CD4-positive, alpha-beta T cell (primary cell): ENCODE measurements around the gene CDCA8. TPM values are rescaled to one million over a fixed set of nuclear protein-coding genes. Genes with fewer than 3 reads are reported as not detected.
"Not testable (repeated sequence)": the region's sequence is repeated elsewhere in the genome, so short reads cannot be mapped to it uniquely, and the experiment has no call there.

Experiments
- ATAC-seq: fragments of 200-7000 bp; cut with Tn5 transposase; one replicate; pipeline ENCODE4 v1.10.0; 2022; ENCODE audit warnings: mild to moderate bottlenecking; ENCODE audit not compliant: poor library complexity
- CTCF ChIA-PET: fragments of 350-600 bp; sonication (Branson Sonifier 250); formaldehyde crosslinking; loops from one replicate; lab custom pipeline; 2021; ENCODE audit warnings: antibody characterized with exemption, inconsistent platforms; lab: Charles Lee
- POLR2A ChIA-PET: fragments of 350-600 bp; sonication (Branson Sonifier 250); formaldehyde crosslinking; loops from one replicate; lab custom pipeline; 2021; ENCODE audit warnings: antibody characterized with exemption, inconsistent platforms; lab: Charles Lee
- DNase-seq, 14 experiments: peaks; one replicate each; pipeline ENCODE4 v3.0.0-alpha.2; 2013 to 2020; ENCODE audit warnings: mixed read lengths in 2 of 14
- H3K27ac ChIP-seq, 2 donors: one replicate each; pipeline versions ENCODE4 v1.5.1 to v1.7.0; 2013; ENCODE audit warnings: low read length in 2 of 2, low read depth in 1 of 2, mild to moderate bottlenecking in 1 of 2
- H3K27me3 ChIP-seq, 2 experiments: 1 replicate in 1 of 2; 2 replicates in 1 of 2; pipeline versions ENCODE4 v1.6.1 to v1.7.0; 2013; ENCODE audit warnings: low read length in 2 of 2, control low read depth in 1 of 2, mild to moderate bottlenecking in 1 of 2, moderate library complexity in 1 of 2; ENCODE audit not compliant: insufficient read depth in 2 of 2, control insufficient read depth in 1 of 2
- H3K36me3 ChIP-seq: one replicate; pipeline ENCODE4 v1.6.1; 2013; ENCODE audit warnings: low read length, control low read depth; ENCODE audit not compliant: insufficient read depth
- H3K4me1 ChIP-seq: one replicate; pipeline ENCODE4 v1.6.1; 2013; ENCODE audit warnings: low read length, control low read depth; ENCODE audit not compliant: insufficient read depth
- H3K4me3 ChIP-seq: one replicate; pipeline ENCODE4 v1.5.1; 2013; ENCODE audit warnings: mild to moderate bottlenecking, low read length, moderate library complexity
- H3K9me3 ChIP-seq, 2 experiments: 1 replicate in 1 of 2; 2 replicates in 1 of 2; pipeline versions ENCODE4 v1.6.1 to v1.7.0; 2013; ENCODE audit warnings: low read length in 2 of 2, mild to moderate bottlenecking in 2 of 2, control low read depth in 1 of 2, moderate library complexity in 1 of 2; ENCODE audit not compliant: control insufficient read depth in 1 of 2, insufficient read depth in 1 of 2
- H3K27ac Mint-ChIP-seq: one replicate; pipeline ENCODE4 v1.8.0; 2020; ENCODE audit warnings: mixed read lengths
- H3K27me3 Mint-ChIP-seq: one replicate; pipeline ENCODE4 v1.8.0; 2021; ENCODE audit warnings: mixed read lengths
- H3K36me3 Mint-ChIP-seq: one replicate; pipeline ENCODE4 v1.8.0; 2021; ENCODE audit warnings: low read depth, mixed read lengths
- H3K4me1 Mint-ChIP-seq: one replicate; pipeline ENCODE4 v1.8.0; 2021; ENCODE audit warnings: low read depth, mixed read lengths
- H3K4me3 Mint-ChIP-seq: one replicate; pipeline ENCODE4 v1.8.0; 2020; ENCODE audit warnings: mild to moderate bottlenecking, mixed read lengths
- H3K9me3 Mint-ChIP-seq: one replicate; pipeline ENCODE4 v1.8.0; 2020; ENCODE audit warnings: mixed read lengths
- CTCF ChIP-seq: fragments of 200-600 bp; IDR thresholded peaks from one replicate; pipeline ENCODE4 v1.8.0; 2022; ENCODE audit warnings: antibody characterized with exemption, mild to moderate bottlenecking
- intact Hi-C, 2 experiments: fragments of 100-400 bp; cut with DNase I in 1 of 2; cut with micrococcal nuclease in 1 of 2; formaldehyde crosslinking; loops; one replicate each; pipeline versions ENCODE4 v1.15.1 to v1.9.0; 2023 to 2025; cut with DNase I, micrococcal nuclease
- total RNA-seq, 174 experiments: library from RNA in 2 of 174; stranded (reverse) in 2 of 174; gene quantifications; one replicate each; pipeline ENCODE4 v1.2.3 and lab custom pipeline; 2021 to 2026

The CDCA8 gene
- total RNA-seq, 2 experiments from 2014 or later, result 0.25 to 0.36 TPM

- H3K27ac Mint-ChIP-seq, H3K4me3 Mint-ChIP-seq, POLR2A ChIA-PET, H3K9me3 Mint-ChIP-seq, intact Hi-C loops, H3K9me3 ChIP-seq, H3K27ac ChIP-seq, H3K4me3 ChIP-seq, H3K4me1 ChIP-seq, DNase-seq, ATAC-seq, H3K36me3 ChIP-seq, H3K4me1 Mint-ChIP-seq, H3K36me3 Mint-ChIP-seq, CTCF ChIA-PET: not testable (repeated sequence)
- H3K27me3 ChIP-seq, result peaks cover 22 to 32% of the 10 kb centered on the region in 2 experiments
- H3K27me3 Mint-ChIP-seq, result peaks cover 76% of the 10 kb centered on the region
Observed at GRCh38 chr1:37738619-37739018, 46.3 kb downstream of the CDCA8 start.

GRCh38 chr1:37739222-37739621 lies 46.9 kb downstream of the CDCA8 start:
- POLR2A ChIA-PET, result no interaction called here
- H3K4me3 Mint-ChIP-seq, result no peak overlapping the region
- no peak for DNase-seq
- CTCF ChIA-PET, result no interaction called here
- peaks cover 70% of the 10 kb centered on the region for H3K27me3 Mint-ChIP-seq
- H3K9me3 Mint-ChIP-seq, result no peaks in the 10 kb centered on the region
- no peaks in the 10 kb centered on the region for H3K36me3 ChIP-seq
- H3K4me1 Mint-ChIP-seq, result no peaks in the 10 kb centered on the region
- TF ChIP-seq CTCF, result no peak
- H3K9me3 ChIP-seq, result peaks cover 4 to 7% of the 10 kb centered on the region in 2 experiments
- H3K4me1 ChIP-seq, result no peaks in the 10 kb centered on the region
- no peaks in the 10 kb centered on the region for H3K36me3 Mint-ChIP-seq
- H3K4me3 ChIP-seq, result no peak overlapping the region
- peaks cover 20 to 32% of the 10 kb centered on the region in 2 experiments for H3K27me3 ChIP-seq
- intact Hi-C loops, result no loop called here
- H3K27ac ChIP-seq, result no peak overlapping the region
- no peak for ATAC-seq
- H3K27ac Mint-ChIP-seq, result no peak overlapping the region

- intact Hi-C loops, result no loop called here
- Histone ChIP-seq H3K4me1 (no peaks in the 10 kb centered on the region), H3K27ac (no peak overlapping the region), H3K36me3 (no peaks in the 10 kb centered on the region), H3K27me3 (peaks cover 12 to 23% of the 10 kb centered on the region in 2 experiments), H3K4me3 (no peak overlapping the region), H3K9me3 (peaks cover 0 to 4% of the 10 kb centered on the region in 2 experiments)
- no peak for TF ChIP-seq CTCF
- CTCF ChIA-PET, result no interaction called here
- POLR2A ChIA-PET, result no interaction called here
- ATAC-seq (no peak), DNase-seq (no peak)
- no peak overlapping the region for H3K4me3 Mint-ChIP-seq
- no peaks in the 10 kb centered on the region for H3K4me1 Mint-ChIP-seq
- H3K27ac Mint-ChIP-seq, result no peak overlapping the region
- H3K36me3 Mint-ChIP-seq, result no peaks in the 10 kb centered on the region
- no peaks in the 10 kb centered on the region for H3K9me3 Mint-ChIP-seq
- peaks cover 60% of the 10 kb centered on the region for H3K27me3 Mint-ChIP-seq
Observed at GRCh38 chr1:37741130-37741529, 48.8 kb downstream of the CDCA8 start.

- CTCF ChIA-PET, result no interaction called here
Observed at GRCh38 chr1:37741662-37742061, 49.3 kb downstream of the CDCA8 start.

More at GRCh38 chr1:37741662-37742061, 49.3 kb downstream of the CDCA8 start:
- Histone ChIP-seq H3K9me3 (peaks cover 0 to 4% of the 10 kb centered on the region in 2 experiments), H3K36me3 (no peaks in the 10 kb centered on the region), H3K4me1 (no peaks in the 10 kb centered on the region), H3K4me3 (no peak overlapping the region), H3K27me3 (peaks cover 14 to 23% of the 10 kb centered on the region in 2 experiments), H3K27ac (no peak overlapping the region)
- TF ChIP-seq CTCF, result no peak
- intact Hi-C loops, result no loop called here
- H3K27ac Mint-ChIP-seq, result no peak overlapping the region
- H3K4me1 Mint-ChIP-seq, result no peaks in the 10 kb centered on the region
- ATAC-seq, result no peak
- no peaks in the 10 kb centered on the region for H3K36me3 Mint-ChIP-seq
- POLR2A ChIA-PET, result no interaction called here
- no peak overlapping the region for H3K4me3 Mint-ChIP-seq
- H3K9me3 Mint-ChIP-seq, result peaks cover 1% of the 10 kb centered on the region
- H3K27me3 Mint-ChIP-seq, result peaks cover 63% of the 10 kb centered on the region
- no peak for DNase-seq
